ENCODE data around the gene OR9G4.

DNA sequence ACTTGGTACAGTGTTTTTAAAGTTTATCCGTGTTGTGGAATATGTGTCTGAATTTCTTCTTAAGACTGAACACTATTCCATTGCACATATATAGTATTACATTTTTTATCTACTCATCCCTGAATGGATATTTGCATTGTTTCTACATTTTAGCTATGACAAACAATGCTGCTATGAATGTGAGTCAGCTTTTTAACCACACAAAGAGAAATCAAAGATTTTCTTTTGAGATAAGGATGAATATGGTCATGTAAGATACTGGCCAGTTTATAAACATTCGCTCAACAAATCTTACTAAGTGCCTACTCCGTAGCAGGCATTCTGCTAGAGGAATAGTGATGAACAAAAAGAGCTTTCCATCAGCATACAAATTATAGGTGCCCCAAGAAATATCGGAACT, 16.5 kb upstream of the OR9G4 start:
- TF ChIP-seq, protein P1, sequence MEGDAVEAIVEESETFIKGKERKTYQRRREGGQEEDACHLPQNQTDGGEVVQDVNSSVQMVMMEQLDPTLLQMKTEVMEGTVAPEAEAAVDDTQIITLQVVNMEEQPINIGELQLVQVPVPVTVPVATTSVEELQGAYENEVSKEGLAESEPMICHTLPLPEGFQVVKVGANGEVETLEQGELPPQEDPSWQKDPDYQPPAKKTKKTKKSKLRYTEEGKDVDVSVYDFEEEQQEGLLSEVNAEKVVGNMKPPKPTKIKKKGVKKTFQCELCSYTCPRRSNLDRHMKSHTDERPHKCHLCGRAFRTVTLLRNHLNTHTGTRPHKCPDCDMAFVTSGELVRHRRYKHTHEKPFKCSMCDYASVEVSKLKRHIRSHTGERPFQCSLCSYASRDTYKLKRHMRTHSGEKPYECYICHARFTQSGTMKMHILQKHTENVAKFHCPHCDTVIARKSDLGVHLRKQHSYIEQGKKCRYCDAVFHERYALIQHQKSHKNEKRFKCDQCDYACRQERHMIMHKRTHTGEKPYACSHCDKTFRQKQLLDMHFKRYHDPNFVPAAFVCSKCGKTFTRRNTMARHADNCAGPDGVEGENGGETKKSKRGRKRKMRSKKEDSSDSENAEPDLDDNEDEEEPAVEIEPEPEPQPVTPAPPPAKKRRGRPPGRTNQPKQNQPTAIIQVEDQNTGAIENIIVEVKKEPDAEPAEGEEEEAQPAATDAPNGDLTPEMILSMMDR (IDR thresholded peaks at IDR 0.05) = no peak
- no peak for TF ChIP-seq POLR2AphosphoS5 (IDR thresholded peaks at IDR 0.05)

All from breast epithelium (tissue), 3 donors.